H9 (cell line): Measurements from ENCODE around the gene ASPA. TPM values are rescaled to one million over a fixed set of nuclear protein-coding genes. Genes with fewer than 3 reads are reported as not detected.

Source experiments
- DNase-seq: peaks from one replicate; pipeline ENCODE4 v3.0.0-alpha.2; 2017
- H2AFZ ChIP-seq: one replicate; pipeline ENCODE4 v1.6.1; 2013; ENCODE audit warnings: mild to moderate bottlenecking, low read length, control low read depth, moderate library complexity
- H2AK5ac ChIP-seq: 2 replicates; pipeline ENCODE4 v1.6.1; 2013; ENCODE audit warnings: low read length, control low read depth, mixed read lengths; ENCODE audit not compliant: insufficient read length
- H2BK120ac ChIP-seq: one replicate; pipeline ENCODE4 v1.6.1; 2013; ENCODE audit warnings: low read depth, mild to moderate bottlenecking, low read length, control low read depth, inconsistent platforms; ENCODE audit not compliant: poor library complexity, severe bottlenecking
- H2BK12ac ChIP-seq: 2 replicates; pipeline ENCODE4 v1.6.1; 2013; ENCODE audit warnings: low read length, control low read depth, mixed read lengths, low read depth; ENCODE audit not compliant: insufficient read length
- H2BK15ac ChIP-seq: 2 replicates; pipeline ENCODE4 v1.6.1; 2013; ENCODE audit warnings: low read depth, low read length, control low read depth
- H2BK20ac ChIP-seq: one replicate; pipeline ENCODE4 v1.6.1; 2013; ENCODE audit warnings: low read depth, mild to moderate bottlenecking, low read length, control low read depth, inconsistent platforms; ENCODE audit not compliant: poor library complexity, severe bottlenecking
- H2BK5ac ChIP-seq: 2 replicates; pipeline ENCODE4 v1.6.1; 2013; ENCODE audit warnings: low read length, control low read depth, mixed read lengths; ENCODE audit not compliant: insufficient read length
- H3K14ac ChIP-seq: 2 replicates; pipeline ENCODE4 v1.6.1; 2013; ENCODE audit warnings: low read length, control low read depth; ENCODE audit not compliant: insufficient read depth
- H3K18ac ChIP-seq: 2 replicates; pipeline ENCODE4 v1.6.1; 2013; ENCODE audit warnings: low read depth, mild to moderate bottlenecking, mixed read lengths, low read length, control low read depth; ENCODE audit not compliant: insufficient read length
- H3K23ac ChIP-seq: 2 replicates; pipeline ENCODE4 v1.6.1; 2013; ENCODE audit warnings: low read length, control low read depth, mixed read lengths, low read depth; ENCODE audit not compliant: insufficient read length
- H3K23me2 ChIP-seq: 2 replicates; pipeline ENCODE4 v1.6.1; 2013; ENCODE audit warnings: low read depth, mild to moderate bottlenecking, mixed read lengths, low read length, control low read depth; ENCODE audit not compliant: insufficient read length, poor library complexity, severe bottlenecking
- H3K27ac ChIP-seq: 2 replicates; pipeline ENCODE4 v1.5.1; 2013; ENCODE audit warnings: low read length, control low read depth, mixed read lengths, low read depth; ENCODE audit not compliant: insufficient read length
- H3K27me3 ChIP-seq: 2 replicates; pipeline ENCODE4 v1.6.1; 2013; ENCODE audit warnings: low read length, control low read depth, inconsistent platforms; ENCODE audit not compliant: insufficient read depth
- H3K4ac ChIP-seq: 2 replicates; pipeline ENCODE4 v1.6.1; 2013; ENCODE audit warnings: low read depth, mild to moderate bottlenecking, control low read depth, inconsistent platforms, low read length, moderate library complexity
- H3K4me1 ChIP-seq: 2 replicates; pipeline ENCODE4 v1.6.1; 2013; ENCODE audit warnings: low read length, control low read depth, inconsistent platforms; ENCODE audit not compliant: insufficient read depth
- H3K4me2 ChIP-seq: 2 replicates; pipeline ENCODE4 v1.6.1; 2013; ENCODE audit warnings: low read length, control low read depth, mixed read lengths; ENCODE audit not compliant: insufficient read length, insufficient read depth
- H3K56ac ChIP-seq: 2 replicates; pipeline ENCODE4 v1.6.1; 2013; ENCODE audit warnings: low read depth, mild to moderate bottlenecking, mixed read lengths, low read length, control low read depth; ENCODE audit not compliant: insufficient read length
- H3K79me1 ChIP-seq: 2 replicates; pipeline ENCODE4 v1.6.1; 2013; ENCODE audit warnings: low read depth, mild to moderate bottlenecking, moderate library complexity, low read length, control low read depth, inconsistent platforms; ENCODE audit not compliant: insufficient read depth, poor library complexity, severe bottlenecking
- H3K79me2 ChIP-seq: 2 replicates; pipeline ENCODE4 v1.6.1; 2013; ENCODE audit warnings: low read length, control low read depth, inconsistent platforms; ENCODE audit not compliant: insufficient read depth
- H3K9ac ChIP-seq: 2 replicates; pipeline ENCODE4 v1.6.1; 2013; ENCODE audit warnings: low read length, control low read depth, mixed read lengths; ENCODE audit not compliant: insufficient read length; ENCODE audit errors: extremely low read depth
- H3K9me3 ChIP-seq: one replicate; pipeline ENCODE4 v1.6.1; 2013; ENCODE audit warnings: low read depth, low read length, inconsistent platforms; ENCODE audit not compliant: control insufficient read depth
- H3T11ph ChIP-seq: one replicate; pipeline ENCODE4 v1.6.1; 2013; ENCODE audit warnings: mild to moderate bottlenecking, low read length, control low read depth, inconsistent platforms
- H4K20me1 ChIP-seq: one replicate; pipeline ENCODE4 v1.6.1; 2013; ENCODE audit not compliant: control insufficient read depth, insufficient read length, insufficient read depth
- H4K5ac ChIP-seq: 2 replicates; pipeline ENCODE4 v1.6.1; 2013; ENCODE audit warnings: low read depth, mild to moderate bottlenecking, mixed read lengths, low read length, control low read depth; ENCODE audit not compliant: insufficient read length
- H4K8ac ChIP-seq: replicated peaks from 2 replicates; pipeline ENCODE4 v1.6.1; 2013; ENCODE audit warnings: low read length, control low read depth, mixed read lengths, low read depth; ENCODE audit not compliant: insufficient read length
- H4K91ac ChIP-seq: 2 replicates; pipeline ENCODE4 v1.6.1; 2013; ENCODE audit warnings: low read depth, mild to moderate bottlenecking, moderate library complexity, mixed read lengths, low read length, control low read depth; ENCODE audit not compliant: insufficient read length
- H3K27ac Mint-ChIP-seq, 3 experiments: 2 replicates in 2 of 3; 3 replicates in 1 of 3; pipeline ENCODE4 v1.8.0; 2020 to 2021; ENCODE audit warnings: mixed read lengths in 3 of 3, mild to moderate bottlenecking in 1 of 3, moderate library complexity in 1 of 3
- H3K27me3 Mint-ChIP-seq: 2 replicates; pipeline ENCODE4 v1.8.0; 2021; ENCODE audit warnings: low read depth, mild to moderate bottlenecking, moderate library complexity, mixed read lengths
- H3K36me3 Mint-ChIP-seq, 3 experiments: 2 replicates in 2 of 3; 3 replicates in 1 of 3; pipeline ENCODE4 v1.8.0; 2020 to 2021; ENCODE audit warnings: low read depth in 3 of 3, mixed read lengths in 3 of 3; ENCODE audit not compliant: insufficient read depth in 1 of 3
- H3K4me1 Mint-ChIP-seq, 2 experiments: 2 replicates each; pipeline ENCODE4 v1.8.0; 2020; ENCODE audit warnings: mixed read lengths in 2 of 2
- H3K4me3 Mint-ChIP-seq, 2 experiments: 2 replicates in 1 of 2; 3 replicates in 1 of 2; pipeline ENCODE4 v1.8.0; 2020 to 2021; ENCODE audit warnings: mild to moderate bottlenecking in 2 of 2, mixed read lengths in 2 of 2, moderate library complexity in 1 of 2
- H3K9me3 Mint-ChIP-seq, 2 experiments: 2 replicates in 1 of 2; 3 replicates in 1 of 2; pipeline ENCODE4 v1.8.0; 2020; ENCODE audit warnings: mild to moderate bottlenecking in 2 of 2, mixed read lengths in 2 of 2, moderate library complexity in 1 of 2
- WGBS: extraction: QIAGEN DNeasy Blood & Tissue Kit; methylation state at CpG from one replicate; pipeline ENCODE4 v1.1.7; 2013; ENCODE audit warnings: missing lambda C conversion rate, low lambda C conversion rate, mixed read lengths; ENCODE audit not compliant: insufficient read length; ENCODE audit errors: extremely low coverage; 5-methylcytosine and 5-hydroxymethylcytosine counted together
- total RNA-seq: library from RNA; stranded (reverse); gene quantifications from 2 replicates; pipeline ENCODE4 v1.2.1, GENCODE V29; 2021
- TF ChIP-seq, protein P1 (sequence below): fragments of 200-600 bp; sonication (generic); conservative IDR thresholded peaks from 3 replicates; pipeline ENCODE4 v1.8.0; 2021; ENCODE audit warnings: antibody characterized with exemption, mild to moderate bottlenecking

The ASPA gene
- total RNA-seq, 1 experiment from 2014 or later = not detected

GRCh38 chr17:3510090-3510489, 34.3 kb downstream of the ASPA start:
- no peak for DNase-seq
- Histone ChIP-seq H2BK12ac (no peak overlapping the region), H3K9ac (no peak overlapping the region), H3K79me2 (no peaks in the 10 kb centered on the region), H3K4me1 (peaks cover 4% of the 10 kb centered on the region; the same call in 1 of the 2 replicates), H3K9me3 (no peaks in the 10 kb centered on the region), H2BK20ac (no peak overlapping the region), H4K5ac (no peak overlapping the region), H3K27ac (no peak overlapping the region), H3K14ac (no peak overlapping the region), H2AFZ (no peak overlapping the region), H4K91ac (no peak overlapping the region), H4K8ac (no peak overlapping the region), H2BK5ac (no peak overlapping the region), H3T11ph (no peak overlapping the region), H3K23me2 (no peaks in the 10 kb centered on the region), H3K79me1 (no peaks in the 10 kb centered on the region), H4K20me1 (no peaks in the 10 kb centered on the region), H3K23ac (no peak overlapping the region), H3K27me3 (no peaks in the 10 kb centered on the region), H2BK120ac (no peak overlapping the region), H2AK5ac (no peak overlapping the region), H3K4ac (no peak overlapping the region), H3K56ac (no peak overlapping the region), H3K18ac (no peak overlapping the region), H3K4me2 (no peak overlapping the region), H2BK15ac (no peak overlapping the region)
- TF ChIP-seq, protein P1, sequence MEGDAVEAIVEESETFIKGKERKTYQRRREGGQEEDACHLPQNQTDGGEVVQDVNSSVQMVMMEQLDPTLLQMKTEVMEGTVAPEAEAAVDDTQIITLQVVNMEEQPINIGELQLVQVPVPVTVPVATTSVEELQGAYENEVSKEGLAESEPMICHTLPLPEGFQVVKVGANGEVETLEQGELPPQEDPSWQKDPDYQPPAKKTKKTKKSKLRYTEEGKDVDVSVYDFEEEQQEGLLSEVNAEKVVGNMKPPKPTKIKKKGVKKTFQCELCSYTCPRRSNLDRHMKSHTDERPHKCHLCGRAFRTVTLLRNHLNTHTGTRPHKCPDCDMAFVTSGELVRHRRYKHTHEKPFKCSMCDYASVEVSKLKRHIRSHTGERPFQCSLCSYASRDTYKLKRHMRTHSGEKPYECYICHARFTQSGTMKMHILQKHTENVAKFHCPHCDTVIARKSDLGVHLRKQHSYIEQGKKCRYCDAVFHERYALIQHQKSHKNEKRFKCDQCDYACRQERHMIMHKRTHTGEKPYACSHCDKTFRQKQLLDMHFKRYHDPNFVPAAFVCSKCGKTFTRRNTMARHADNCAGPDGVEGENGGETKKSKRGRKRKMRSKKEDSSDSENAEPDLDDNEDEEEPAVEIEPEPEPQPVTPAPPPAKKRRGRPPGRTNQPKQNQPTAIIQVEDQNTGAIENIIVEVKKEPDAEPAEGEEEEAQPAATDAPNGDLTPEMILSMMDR = no peak
- Mint-ChIP-seq H3K4me1 (peaks cover 43 to 45% of the 10 kb centered on the region in 2 experiments), H3K36me3 (peaks cover 0 to 3% (median 0%) of the 10 kb centered on the region in 3 experiments; a peak in 4 of 7 replicates), H3K9me3 (peaks cover 3 to 8% of the 10 kb centered on the region in 2 experiments; a peak in 3 of 5 replicates), H3K4me3 (no peak overlapping the region), H3K27me3 (peaks cover 36% of the 10 kb centered on the region), H3K27ac (peak overlapping the region in 1 of 3 experiments; percentile 79; a peak in 2 of 7 replicates)
- no CpG with 5 or more reads among the region's 7 CpGs for WGBS
